HG02938 (cell line): ENCODE data around the gene SUPT20HL1.
"Not testable (repeated sequence)": the region's sequence is repeated elsewhere in the genome, so short reads cannot be mapped to it uniquely, and the experiment has no call there.

Experiments
- ATAC-seq: cut with Tn5 transposase; IDR thresholded peaks from one replicate; pipeline ENCODE4 v1.9.1; 2021; ENCODE audit warnings: mild to moderate bottlenecking, moderate library complexity; ENCODE audit not compliant: unreplicated experiment

SUPT20HL1 gene

DNA sequence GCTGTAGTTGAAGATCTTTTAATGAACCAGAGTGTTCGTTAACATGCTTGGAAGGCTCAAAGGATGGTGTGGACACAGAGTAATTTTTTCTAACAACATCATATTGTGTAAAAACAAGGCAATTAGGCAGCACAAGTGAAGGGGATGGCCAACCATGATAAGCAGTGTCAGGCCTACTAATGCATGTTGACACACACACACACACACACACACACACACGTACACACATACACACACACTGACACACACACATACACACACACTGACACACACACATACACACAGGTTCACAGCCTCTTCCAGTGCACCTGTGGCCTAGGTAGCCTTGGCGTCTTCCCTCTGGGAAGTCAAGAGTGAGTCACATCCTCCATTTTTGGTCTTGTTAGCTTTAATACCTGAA, at the start of gene SUPT20HL1:
Gene SUPT20HL1 (plus strand): TSS at position 368 of the 400 bp plus-strand sequence. CDS start 2,122 bp downstream, outside the sequence.
- no peak for ATAC-seq

DNA sequence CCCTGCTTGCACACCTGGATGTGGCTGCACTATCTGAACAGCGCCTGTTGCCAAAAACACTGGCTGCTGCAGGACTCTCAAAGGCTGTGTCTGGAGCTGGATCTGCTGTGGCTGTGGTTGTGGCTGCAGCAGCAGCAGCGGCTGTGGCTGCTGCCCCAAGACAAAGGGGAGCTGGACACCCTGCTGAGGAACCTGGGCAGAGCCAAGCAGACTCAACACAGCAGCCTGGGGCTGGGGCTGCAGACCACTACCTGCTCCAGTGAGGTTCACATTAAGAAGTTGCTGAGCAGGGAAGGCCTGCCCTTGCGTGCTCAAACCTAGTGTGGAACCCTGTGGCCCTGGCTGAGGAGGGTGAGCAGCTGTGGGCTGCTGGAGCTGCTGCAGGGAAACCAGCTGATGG, 49.5 kb upstream of the SUPT20HL1 start:
- not testable (repeated sequence) for ATAC-seq

DNA sequence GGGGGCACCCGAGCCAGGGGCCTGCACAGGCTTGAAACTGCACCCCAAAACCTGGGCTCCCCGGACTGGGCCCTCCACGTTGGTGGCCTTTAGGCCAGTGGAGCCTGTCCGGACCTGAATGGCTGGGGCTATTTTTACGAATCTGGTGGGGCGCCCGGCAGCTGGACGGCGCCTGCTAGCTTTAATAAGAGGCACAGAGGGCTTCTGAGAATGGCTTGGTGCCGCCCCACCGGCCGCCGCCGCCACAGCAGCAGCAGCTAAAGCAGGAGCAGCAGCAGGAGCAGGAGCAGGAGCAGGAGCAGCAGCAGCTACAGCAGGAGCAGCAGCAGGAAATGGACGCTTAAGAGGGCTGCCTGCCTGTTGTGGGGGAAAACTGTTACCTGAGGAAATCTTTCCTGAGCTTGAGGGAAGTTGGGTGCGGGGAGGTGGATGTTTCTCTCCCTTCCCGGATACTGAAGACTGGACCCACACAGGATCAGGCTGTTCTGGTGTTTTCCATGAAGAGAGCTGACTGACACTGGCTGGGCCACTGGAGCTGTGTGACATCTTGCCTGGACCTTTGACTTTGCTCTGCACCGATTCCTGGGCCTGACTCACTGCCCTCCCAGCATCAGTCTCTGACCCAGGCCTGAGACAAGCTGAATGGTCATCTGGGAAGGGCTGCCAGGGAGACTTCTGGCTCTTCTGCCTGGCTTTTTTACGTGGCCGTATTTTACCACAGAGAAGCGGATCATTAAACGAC, 48.8 kb upstream of the SUPT20HL1 start:
- ATAC-seq: not testable (repeated sequence)

DNA sequence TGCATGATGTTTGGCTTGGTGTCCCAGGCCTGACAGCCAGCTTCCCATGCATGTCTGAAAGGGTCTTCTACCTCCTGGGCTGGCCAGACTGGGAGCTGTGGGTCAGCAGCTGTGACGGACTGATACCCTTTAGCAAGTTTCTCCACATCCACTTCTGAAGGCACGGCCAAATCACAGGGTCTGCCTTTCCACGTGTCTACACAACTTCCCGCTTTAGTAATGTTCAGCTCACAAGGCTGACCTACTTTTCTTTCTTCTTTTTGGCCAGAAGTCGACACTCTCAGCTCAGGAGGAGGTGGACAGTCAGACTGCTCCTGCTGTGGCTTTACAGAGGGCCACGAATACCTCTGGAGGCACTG, 48.2 kb upstream of the SUPT20HL1 start:
- not testable (repeated sequence) for ATAC-seq

DNA sequence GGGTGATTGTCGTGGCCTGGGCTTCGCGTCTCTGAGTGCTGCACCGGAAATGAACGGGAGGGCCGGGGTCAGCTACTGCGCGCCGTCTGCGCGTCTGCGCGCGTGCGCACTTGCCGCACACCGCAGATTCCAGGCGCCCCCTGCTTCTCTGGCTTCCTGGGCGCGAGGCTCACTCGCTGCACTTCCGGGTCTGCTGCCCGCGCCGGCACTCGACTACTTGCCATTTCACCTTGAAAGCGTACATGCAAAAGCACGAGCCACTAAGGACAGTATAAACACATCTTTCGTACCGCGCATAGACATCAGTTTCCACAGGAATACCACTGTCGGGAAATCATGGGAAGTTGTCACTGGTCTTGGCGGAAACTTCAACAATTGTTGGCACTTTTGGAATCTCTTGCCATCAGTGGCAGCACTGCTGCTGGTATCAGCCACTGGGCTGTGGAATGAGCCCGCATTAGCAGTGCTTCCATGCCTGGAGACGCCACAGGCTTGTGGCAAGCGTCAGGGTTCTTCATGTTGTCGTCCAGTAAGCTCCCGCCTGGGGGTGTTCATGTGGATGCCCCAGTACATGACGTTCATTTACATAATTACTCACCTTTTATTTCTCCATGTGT, 46.3 kb upstream of the SUPT20HL1 start, which contains the start of gene SUPT20HL2:
Gene SUPT20HL2 (minus strand): TSS at position 51 of the 617 bp plus-strand sequence. CDS start 754 bp downstream, outside the sequence.
- ATAC-seq: no peak

DNA sequence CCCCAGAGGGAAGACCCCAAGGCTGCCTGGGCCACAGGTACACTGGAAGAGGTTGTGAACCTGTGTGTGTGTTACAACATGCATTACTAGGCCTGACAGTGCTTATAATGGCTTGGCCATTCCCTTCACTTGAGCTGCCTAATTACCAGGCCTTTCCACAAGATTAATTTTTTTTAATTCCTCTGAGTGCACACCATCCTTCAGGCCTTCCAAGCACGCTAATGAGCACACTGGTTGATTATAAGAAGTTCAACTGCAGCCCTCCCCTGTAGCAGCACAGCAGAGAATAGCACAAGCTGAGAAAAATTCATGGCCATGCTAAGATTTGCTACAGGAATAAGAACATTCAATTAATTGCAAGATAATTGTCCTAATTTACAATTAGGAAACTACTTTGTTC, 44.3 kb upstream of the SUPT20HL1 start:
- no peak for ATAC-seq

DNA sequence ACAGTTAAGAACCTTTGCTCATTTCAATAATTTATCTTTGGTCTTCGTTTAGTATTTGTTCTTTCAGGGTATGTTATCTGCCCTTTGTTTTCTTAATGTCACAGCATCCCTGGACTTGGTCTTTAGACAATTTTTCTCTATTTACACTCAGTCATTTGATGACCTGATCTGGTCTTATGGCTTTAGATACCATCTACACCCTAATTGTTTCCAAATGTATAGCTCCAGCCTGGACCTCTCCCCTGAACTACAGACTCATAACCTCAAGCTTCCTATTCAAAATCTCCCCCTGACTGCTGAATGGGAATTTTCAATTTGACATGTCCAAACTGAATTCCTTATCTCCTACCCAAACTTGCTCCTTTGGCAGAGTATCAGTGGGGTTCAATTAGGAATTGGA, 42.9 kb upstream of the SUPT20HL1 start:
- ATAC-seq: no peak

DNA sequence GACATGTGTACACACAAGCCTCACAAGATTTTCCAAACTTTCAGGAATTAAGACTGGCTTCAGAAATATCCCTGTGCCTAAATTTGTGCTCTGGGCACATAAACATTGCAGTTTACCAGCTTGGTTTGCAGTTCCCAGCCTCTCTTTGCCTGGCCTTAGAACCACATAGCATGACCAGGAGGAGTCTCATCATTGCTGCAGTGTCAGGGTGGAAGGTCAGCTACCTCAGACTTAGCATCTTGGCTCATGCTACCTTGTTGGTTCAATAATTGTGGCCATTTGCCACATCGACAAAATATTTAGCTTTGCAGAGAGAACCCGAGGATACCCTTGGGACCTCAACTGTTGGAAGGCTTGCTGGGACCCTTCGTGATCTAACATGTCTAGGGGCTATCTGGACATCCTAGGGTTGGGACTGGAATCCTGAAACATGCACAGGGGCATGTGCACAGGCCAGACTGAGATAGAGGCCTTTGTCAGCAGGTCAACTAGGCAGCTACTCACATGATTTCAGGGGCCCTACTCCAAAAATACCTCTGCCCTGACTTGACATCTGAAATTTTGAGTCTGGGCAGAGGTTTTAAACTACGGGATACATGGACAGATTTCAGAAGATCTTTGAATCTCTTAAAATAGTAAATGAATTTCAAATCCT, 38.6 kb upstream of the SUPT20HL1 start:
- no peak for ATAC-seq

DNA sequence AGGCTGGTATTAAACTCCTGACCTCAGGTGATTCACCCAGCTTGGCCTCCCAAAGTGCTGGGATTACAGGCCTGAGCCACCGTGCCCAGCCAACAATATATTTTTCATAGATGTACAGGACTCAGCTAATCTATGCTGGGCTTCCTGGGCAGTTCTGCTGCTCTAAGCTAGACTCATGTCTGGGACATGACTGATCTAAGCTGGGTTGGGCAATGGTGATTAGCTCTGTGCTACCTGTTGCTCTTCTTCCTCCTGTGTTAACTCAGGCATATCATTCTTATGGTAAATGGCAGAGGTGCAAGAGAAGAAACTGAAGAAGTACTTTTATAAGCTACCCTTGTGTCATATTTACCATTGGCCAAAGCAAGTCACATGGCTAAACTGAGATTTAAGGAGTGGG, 35.2 kb upstream of the SUPT20HL1 start:
- no peak for ATAC-seq

DNA sequence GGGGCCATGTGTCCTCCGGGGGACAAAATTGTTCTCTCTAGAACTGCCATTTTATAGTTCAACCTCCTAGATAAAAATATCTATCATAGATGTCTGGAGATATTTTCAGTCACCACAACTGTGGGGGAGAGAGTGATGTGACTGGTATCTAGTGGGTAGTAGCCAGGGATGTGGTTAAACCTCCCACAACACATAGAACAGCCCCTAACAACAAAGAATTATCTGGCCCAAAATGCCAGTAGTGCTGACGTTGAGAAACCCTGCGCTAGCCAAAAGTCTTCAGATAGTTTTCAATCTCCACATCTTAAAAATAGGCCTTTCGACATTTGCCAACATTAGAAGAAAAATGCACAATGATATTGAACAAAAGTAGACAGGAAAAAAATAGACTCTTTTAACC, 27.6 kb upstream of the SUPT20HL1 start:
- ATAC-seq: no peak

DNA sequence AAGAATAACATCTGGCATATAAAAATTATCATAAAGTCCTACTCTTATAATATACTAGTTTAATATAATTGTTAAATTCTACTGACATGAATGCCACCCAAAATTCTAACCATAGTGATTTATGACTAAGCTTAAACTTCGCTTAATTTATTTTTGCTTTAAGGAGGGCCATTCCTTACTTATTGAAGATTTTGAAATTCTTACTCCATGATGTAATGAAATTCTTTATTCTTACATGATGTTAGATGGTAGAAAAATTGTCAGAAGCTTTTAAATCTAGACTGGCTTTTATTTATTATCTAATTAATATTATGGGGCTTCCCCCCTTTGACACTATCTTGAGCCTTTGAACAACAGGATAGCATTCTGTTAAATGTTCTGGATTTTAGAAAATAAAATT, 27.1 kb upstream of the SUPT20HL1 start:
- ATAC-seq: no peak

DNA sequence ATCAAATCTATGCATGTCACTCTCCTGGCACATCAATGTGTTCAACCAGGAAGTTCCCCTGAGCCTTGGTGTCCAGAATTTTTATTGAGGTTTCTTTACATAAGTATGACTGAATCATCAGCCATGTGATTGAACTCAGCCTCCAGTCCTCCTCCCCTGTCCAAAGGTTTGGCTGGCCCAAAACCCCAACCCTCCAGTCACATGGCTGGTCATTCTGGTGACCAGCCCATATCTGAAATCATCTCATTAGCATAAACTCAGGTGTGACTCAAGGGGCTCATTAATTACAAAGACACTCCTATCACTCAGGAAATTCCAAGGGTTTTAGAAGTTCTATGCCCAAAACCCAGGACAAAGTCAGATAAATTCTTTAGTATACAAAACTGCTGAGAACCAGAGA, 26.0 kb upstream of the SUPT20HL1 start:
- no peak for ATAC-seq

DNA sequence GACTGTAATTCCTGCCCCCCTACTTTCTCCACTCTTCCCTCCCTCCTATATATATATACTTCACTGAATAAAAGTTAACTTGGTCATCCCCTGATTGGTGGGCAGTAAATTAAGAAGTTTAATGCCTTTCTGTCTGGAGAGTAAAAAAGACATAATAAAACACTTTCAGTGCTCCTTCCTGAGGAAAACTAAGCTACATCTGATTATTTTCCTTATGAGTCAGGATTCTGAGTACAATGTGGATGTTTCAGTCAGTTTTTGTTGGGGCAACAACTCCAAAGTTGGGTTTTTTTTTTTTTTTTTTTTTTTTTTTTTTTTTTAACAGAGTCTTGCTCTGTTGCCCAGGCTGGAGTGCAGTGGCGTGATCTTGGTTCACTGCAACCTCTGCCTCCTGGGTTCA, 24.6 kb upstream of the SUPT20HL1 start:
- ATAC-seq: no peak

DNA sequence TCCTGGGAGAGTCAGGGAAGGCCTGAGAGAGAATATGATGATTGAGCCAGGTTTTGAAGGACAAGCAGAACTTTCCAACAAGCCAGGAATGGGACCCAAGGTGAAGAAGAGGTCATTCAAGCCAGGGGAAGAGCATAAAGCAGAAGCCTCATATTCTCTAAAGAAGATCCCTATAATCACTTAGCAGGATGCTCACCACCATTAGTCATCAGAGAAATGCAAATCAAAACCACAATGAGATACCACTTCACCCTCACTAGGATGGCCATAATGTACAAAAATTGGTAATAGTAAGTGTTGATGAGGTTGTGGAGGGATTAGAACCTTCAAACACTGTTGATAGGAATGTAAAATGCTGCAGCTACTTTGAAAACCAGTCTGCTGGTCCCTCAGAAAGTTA, 20.5 kb upstream of the SUPT20HL1 start:
- ATAC-seq: no peak

DNA sequence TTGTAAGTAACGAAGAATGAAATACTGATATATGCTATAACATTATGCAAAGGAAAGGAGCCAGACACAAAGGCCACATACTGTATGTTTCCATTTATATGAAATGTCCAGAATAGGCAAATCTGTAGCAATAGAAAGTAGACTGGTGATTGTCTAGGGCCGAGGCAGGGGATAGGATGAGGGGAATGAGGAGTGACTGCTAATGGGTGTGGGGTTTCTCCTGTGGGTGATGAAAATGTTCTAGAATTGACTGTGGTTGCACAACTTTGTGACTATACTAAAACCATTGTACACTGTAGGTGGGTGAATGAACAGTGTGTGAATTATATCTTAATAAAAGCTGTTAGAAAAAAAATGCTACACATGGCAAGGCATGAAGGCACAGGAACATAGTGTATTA, 19.9 kb upstream of the SUPT20HL1 start:
- no peak for ATAC-seq

DNA sequence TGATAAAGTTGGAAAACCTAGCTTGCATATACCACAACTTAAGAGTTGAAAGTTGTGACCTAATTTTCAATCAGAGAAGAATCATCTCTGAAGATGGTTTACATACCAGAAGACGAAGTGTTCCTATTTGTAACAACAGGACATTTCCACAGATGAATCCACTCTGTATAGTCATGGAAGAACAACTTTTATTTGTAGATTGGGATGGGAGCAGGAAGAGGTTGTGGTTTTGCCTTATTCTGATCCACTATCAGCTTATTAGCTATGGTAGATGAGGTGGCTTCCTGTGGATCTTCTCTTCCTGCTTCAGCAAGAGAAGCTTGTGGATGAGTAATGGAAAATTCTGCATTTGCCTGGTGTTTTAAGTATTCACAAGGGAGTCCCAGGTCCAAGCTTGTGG, 18.6 kb upstream of the SUPT20HL1 start:
- no peak for ATAC-seq

DNA sequence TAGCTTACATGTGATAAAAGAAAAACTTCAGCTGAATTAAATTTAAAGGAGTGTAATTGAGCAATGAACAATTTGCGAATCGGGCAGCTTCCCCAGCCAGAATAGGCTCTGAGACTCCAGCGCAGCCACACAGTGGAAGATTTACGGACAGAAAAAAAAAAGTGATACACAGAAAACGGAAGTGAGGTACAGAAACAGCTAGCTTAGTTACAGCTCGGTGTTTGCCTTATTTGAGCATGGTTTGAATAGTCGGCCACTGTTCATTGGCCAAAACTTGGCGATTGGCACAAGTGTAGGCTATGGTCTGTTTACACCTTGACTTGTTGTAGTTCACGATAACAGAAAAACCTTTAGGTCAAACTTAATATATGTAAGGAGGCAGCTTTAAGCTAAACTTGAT, 16.7 kb upstream of the SUPT20HL1 start:
- ATAC-seq: peak; percentile 89

DNA sequence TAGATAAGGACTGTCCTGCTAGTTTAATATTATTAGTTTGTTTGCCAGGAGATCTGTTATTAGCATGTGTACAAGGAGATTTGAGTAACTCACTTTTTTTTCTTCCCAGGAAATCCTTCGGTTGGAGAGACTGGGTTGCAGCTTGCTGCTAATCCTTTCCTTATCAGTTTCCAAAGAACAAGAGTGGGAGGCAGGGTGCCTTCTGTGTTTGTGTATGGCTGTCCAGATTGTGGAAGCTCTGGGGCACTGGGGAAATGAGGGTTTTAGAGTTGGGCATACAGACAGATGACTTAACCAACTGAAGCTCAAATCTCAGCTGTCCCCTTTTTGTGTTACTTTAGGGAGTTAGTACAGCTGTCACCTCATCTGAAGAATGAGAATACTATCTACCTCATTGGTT, 12.6 kb upstream of the SUPT20HL1 start:
- no peak for ATAC-seq

DNA sequence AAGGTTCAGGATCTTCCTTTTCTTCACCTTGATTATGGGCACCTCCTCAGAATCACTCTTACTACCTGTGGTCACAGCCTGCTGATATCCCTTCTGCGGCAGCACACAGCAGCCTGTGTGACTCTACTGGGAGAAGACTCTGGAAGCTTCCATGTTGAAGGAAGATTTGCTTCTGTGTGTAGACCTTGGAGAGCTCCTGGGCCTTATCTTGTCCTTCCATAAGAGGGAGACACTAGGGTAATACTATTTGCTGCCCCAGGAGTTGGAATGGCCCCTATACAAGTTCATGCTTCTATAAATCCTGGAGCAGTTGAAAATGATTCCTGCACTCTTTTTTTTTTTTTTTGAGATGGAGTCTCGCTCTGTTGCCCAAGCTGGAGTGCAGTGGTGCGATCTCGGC, 10.2 kb upstream of the SUPT20HL1 start:
- no peak for ATAC-seq

DNA sequence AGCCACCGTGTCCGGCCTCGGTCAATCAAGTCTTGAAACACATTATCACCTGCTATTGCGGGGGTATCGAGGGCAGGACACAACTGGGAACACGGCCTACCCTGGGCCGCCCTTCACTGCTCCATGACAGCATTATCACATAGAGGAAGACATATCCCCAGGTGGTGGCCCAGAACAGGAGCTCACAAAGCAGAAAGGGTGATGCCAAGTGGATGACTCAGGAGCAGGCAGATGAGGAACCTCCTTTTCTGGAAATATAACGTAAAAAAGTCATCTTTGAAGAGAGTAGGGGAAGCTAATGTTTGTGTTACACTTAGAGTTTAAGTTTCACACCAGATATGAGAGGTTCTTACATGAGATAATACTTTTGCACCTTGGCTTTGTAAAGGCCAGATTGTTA, 5.3 kb upstream of the SUPT20HL1 start:
- ATAC-seq: no peak

DNA sequence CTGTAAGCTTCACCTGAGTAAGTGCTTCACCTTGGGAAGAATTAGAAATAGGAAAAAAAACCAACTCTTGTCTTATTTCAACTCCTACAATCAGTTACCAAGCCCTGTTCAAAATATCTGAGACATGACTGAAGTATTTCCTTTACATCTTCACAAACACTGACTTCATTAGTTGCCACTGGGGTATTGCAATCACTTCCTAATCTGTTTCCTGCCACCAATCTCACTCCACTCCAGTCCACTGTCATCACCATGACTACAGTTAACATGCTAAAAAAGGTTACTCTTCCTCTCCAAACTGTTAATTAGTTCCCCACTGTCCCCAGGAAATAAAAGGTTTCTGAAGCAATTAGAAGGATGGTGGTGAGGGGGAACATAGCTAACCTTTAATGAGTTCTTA, 3.3 kb upstream of the SUPT20HL1 start:
- no peak for ATAC-seq

DNA sequence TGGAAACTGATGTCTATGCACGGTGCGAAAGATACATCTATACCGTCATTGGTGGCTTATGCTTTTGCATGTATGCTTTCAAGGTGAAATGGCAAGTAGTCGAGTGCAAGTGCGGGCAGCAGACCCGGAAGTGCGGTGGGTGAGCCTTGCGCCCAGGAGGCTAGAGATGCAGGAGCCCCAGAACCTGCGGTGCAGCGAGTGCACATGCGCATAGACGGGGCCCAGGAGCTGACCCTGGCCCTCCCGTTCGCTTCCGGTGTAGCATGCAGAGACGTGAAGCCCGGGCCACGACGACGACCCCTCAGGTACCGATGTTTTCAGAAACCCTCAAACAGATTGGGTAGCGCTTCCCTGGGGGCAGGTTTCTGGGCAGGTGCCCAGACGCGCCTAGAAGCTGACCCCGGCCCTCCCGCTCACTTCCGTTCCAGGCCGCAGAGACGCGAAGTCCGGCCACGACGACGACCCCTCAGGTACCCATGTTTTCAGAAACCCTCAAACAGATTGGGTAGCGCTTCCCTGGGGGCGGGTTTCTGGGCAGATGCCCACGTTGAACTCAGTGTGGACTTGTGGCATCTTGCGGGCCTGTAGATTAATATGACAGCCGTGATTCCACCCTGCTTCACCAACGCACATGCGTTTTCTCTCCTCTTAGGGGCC, 1.8 kb downstream of the SUPT20HL1 start:
- ATAC-seq: not testable (repeated sequence)
